GM20000 (cell line): ENCODE measurements around the gene STAMBPL1.

Experiments used
- DNase-seq: peaks from one replicate; pipeline ENCODE4 v3.0.0; 2012; ENCODE audit warnings: low spot score
- TF ChIP-seq, protein P1 (sequence below): IDR thresholded peaks from 2 replicates; pipeline ENCODE4 v1.5.1; 2012; ENCODE audit warnings: mild to moderate bottlenecking, control low read depth; ENCODE audit errors: extremely low read depth, missing control alignments

Gene STAMBPL1

DNA sequence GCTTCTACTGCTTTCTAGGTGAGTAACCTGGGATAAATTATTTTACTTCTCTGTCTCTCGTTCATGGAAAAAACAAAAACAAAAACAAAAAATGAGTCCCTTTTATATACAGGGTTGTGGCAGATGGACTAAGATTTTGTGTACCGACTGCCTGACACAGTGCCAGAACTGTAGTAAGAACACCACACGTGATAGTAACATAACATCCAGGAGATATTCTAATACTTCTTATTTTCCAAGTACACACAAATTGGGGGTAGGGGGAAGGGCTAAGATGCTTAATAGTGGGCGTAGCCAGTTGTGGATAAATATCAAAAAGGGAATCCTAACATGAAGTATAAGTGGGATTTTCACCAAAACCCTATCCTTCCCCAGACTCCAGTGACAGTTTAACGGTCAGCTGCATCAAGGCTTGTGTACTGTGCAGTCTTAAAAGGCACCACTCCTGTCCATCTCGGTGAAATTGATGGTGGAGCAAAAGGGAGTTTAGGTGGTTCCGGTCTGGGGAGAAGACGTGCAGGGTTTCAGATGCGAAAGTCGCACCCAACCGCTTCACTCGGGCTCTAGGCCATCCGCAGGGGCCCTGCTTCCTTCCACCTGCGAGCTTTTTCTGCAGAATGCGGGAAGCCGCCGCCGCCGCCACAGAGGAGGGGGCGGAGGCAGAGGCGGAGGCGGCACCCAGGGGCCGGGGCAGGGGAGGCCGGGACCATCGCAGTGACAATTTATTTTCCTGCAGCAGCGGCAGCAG is at the start of gene STAMBPL1:
TSS of gene STAMBPL1 (plus strand) at position 712 of the 748 bp plus-strand sequence. CDS start 21,464 bp downstream, outside the sequence.
- DNase-seq: peak; percentile 77
- TF ChIP-seq, protein P1, sequence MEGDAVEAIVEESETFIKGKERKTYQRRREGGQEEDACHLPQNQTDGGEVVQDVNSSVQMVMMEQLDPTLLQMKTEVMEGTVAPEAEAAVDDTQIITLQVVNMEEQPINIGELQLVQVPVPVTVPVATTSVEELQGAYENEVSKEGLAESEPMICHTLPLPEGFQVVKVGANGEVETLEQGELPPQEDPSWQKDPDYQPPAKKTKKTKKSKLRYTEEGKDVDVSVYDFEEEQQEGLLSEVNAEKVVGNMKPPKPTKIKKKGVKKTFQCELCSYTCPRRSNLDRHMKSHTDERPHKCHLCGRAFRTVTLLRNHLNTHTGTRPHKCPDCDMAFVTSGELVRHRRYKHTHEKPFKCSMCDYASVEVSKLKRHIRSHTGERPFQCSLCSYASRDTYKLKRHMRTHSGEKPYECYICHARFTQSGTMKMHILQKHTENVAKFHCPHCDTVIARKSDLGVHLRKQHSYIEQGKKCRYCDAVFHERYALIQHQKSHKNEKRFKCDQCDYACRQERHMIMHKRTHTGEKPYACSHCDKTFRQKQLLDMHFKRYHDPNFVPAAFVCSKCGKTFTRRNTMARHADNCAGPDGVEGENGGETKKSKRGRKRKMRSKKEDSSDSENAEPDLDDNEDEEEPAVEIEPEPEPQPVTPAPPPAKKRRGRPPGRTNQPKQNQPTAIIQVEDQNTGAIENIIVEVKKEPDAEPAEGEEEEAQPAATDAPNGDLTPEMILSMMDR: no peak

GRCh38 chr10:88830643-88831268 is 49.3 kb upstream of the STAMBPL1 start:
- TF ChIP-seq, protein P1: no peak
- DNase-seq: no peak

DNA sequence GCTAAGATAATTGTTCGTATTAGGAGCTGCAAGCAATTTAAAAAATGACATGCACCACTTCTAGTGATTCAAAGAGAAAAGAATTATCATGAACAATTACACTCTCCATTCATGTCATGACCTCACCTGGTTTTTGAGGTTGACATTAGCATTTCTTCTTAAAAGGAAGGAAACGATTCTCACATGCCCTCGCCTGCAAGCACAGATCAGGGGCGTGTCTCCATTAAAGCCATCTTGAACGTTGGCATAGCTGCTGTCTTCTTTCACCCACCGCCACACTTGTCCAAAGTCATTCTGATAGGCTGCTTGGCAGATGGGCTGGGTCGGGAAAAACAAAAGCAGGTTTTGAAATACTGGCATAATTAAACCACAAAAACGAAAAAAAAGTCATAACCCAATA is 48.3 kb upstream of the STAMBPL1 start:
- DNase-seq: no peak
- TF ChIP-seq, protein P1: no peak

- TF ChIP-seq, protein P1: no peak
- no peak for DNase-seq
Observed at GRCh38 chr10:88832376-88832775, 47.7 kb upstream of the STAMBPL1 start.

DNA sequence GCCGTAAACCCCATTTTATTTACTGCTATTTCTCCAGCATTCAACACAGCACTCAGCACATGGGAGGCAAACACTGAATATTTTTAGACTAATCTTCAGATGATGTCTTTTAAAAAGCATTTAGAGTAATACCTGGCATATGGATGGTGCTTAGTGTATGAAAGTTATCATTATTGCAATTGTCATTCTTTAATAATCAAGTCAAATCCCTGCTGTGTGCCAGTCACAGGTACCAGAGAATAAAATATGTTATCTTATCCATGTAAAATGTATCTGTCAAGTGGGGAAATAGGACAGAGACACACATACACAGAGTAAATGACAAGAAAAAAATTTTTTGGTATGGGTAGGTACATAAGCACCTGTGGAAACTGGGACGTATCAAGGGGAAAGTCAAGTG is 46.9 kb upstream of the STAMBPL1 start:
- no peak for DNase-seq
- TF ChIP-seq, protein P1: no peak

GRCh38 chr10:88833723-88834122 is 46.3 kb upstream of the STAMBPL1 start:
- TF ChIP-seq, protein P1: no peak
- no peak for DNase-seq

DNA sequence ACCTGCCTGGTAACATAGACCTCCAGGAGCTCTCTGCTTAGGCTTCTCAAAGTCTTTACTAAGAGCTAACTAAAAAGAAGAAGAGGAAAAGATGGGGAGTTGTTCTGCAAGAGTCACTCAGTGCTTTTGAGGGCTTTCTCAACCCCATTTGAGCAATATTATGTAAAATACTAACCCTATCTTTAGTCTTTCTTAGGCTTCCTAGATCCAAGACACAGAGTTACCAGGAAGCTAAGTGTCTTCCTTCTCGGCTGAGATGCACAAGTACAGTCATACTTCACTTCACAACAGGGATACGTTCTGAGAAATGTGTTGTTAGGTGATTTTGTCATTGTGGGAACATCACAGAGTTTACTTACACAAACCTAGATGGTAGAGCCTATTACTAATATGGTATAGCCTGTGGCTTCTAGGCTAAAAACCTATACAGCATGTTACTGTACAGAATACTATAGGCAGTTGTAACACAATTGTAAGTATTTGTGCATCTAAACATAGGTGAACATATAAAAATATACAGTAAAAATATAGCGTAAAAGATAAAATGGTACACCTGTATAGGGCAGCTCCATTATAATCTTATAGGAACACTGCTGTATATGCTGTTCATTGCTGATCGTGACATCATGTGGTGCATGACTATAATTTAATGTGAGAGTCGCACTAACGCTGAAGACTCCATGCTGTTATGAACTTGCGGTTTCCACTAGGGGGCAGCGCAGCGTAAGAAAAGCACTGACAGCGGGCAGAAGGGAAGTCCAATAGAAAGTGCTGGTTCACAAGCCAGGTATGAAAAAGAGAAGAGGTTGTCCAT is 44.7 kb upstream of the STAMBPL1 start:
- DNase-seq: peak; percentile 68
- TF ChIP-seq, protein P1: peak; percentile 81
